ENCODE results near the gene NMRAL1.

Gene NMRAL1

GRCh38 chr16:4496305-4496704 lies 21.9 kb upstream of the NMRAL1 start:
- H4K20me1 ChIP-seq (ENCODE audit: insufficient read depth, low read length), result peaks cover 16% of the 10 kb centered on the region
- H3K79me2 ChIP-seq (ENCODE audit: low read length), result peaks cover 33% of the 10 kb centered on the region
- H3K27me3 ChIP-seq (ENCODE audit: low read depth, low read length), result no peaks in the 10 kb centered on the region
- peaks cover 9% of the 10 kb centered on the region for H3K36me3 ChIP-seq (replicated peaks; ENCODE audit: low read depth, low read length)
- H3K4me1 ChIP-seq (ENCODE audit: low read length), result no peaks in the 10 kb centered on the region
- H3K4me3 ChIP-seq (ENCODE audit: low read length), result no peak overlapping the region
- TF ChIP-seq CTCF (IDR thresholded peaks at IDR 0.05; ENCODE audit: low read depth, low read length) (no peak), EZH2phosphoT487 (IDR thresholded peaks at IDR 0.05; ENCODE audit: low read depth) (no peak)
- H3K27ac ChIP-seq (ENCODE audit: low read length), result no peak overlapping the region
- no peak overlapping the region for H3K4me2 ChIP-seq (ENCODE audit: low read length)
- H2AFZ ChIP-seq (ENCODE audit: low read depth, low read length), result no peak overlapping the region
- H3K9ac ChIP-seq (ENCODE audit: low read length), result no peak overlapping the region
- H3K9me3 ChIP-seq (ENCODE audit: insufficient read depth, low read length), result no peaks in the 10 kb centered on the region

GRCh38 chr16:4495766-4496165 lies 21.3 kb upstream of the NMRAL1 start:
- Histone ChIP-seq H2AFZ (ENCODE audit: low read depth, low read length) (no peak overlapping the region), H3K79me2 (ENCODE audit: low read length) (peaks cover 33% of the 10 kb centered on the region), H3K4me2 (ENCODE audit: low read length) (no peak overlapping the region), H3K4me1 (ENCODE audit: low read length) (no peaks in the 10 kb centered on the region), H3K27me3 (ENCODE audit: low read depth, low read length) (no peaks in the 10 kb centered on the region), H3K27ac (ENCODE audit: low read length) (no peak overlapping the region), H3K4me3 (ENCODE audit: low read length) (no peak overlapping the region), H4K20me1 (ENCODE audit: insufficient read depth, low read length) (peaks cover 17% of the 10 kb centered on the region), H3K9me3 (ENCODE audit: insufficient read depth, low read length) (no peaks in the 10 kb centered on the region), H3K9ac (ENCODE audit: low read length) (no peak overlapping the region), H3K36me3 (replicated peaks; ENCODE audit: low read depth, low read length) (peaks cover 9% of the 10 kb centered on the region)
- TF ChIP-seq EZH2phosphoT487 (IDR thresholded peaks at IDR 0.05; ENCODE audit: low read depth) (no peak), CTCF (IDR thresholded peaks at IDR 0.05; ENCODE audit: low read depth, low read length) (no peak)

- H3K27me3 ChIP-seq (ENCODE audit: low read depth, low read length), result no peaks in the 10 kb centered on the region
- H3K79me2 ChIP-seq (ENCODE audit: low read length), result peaks cover 33% of the 10 kb centered on the region
- no peak overlapping the region for H2AFZ ChIP-seq (ENCODE audit: low read depth, low read length)
- peaks cover 21% of the 10 kb centered on the region for H4K20me1 ChIP-seq (ENCODE audit: insufficient read depth, low read length)
- H3K9me3 ChIP-seq (ENCODE audit: insufficient read depth, low read length), result no peaks in the 10 kb centered on the region
- H3K4me1 ChIP-seq (ENCODE audit: low read length), result no peaks in the 10 kb centered on the region
- no peak overlapping the region for H3K4me3 ChIP-seq (ENCODE audit: low read length)
- H3K9ac ChIP-seq (ENCODE audit: low read length), result no peak overlapping the region
- TF ChIP-seq EZH2phosphoT487 (IDR thresholded peaks at IDR 0.05; ENCODE audit: low read depth), result no peak
- TF ChIP-seq CTCF (IDR thresholded peaks at IDR 0.05; ENCODE audit: low read depth, low read length), result no peak
- no peak overlapping the region for H3K4me2 ChIP-seq (ENCODE audit: low read length)
- no peak overlapping the region for H3K27ac ChIP-seq (ENCODE audit: low read length)
- peaks cover 9% of the 10 kb centered on the region for H3K36me3 ChIP-seq (replicated peaks; ENCODE audit: low read depth, low read length)
Observed at GRCh38 chr16:4494746-4495490, 20.5 kb upstream of the NMRAL1 start.

- H3K27me3 ChIP-seq (ENCODE audit: low read depth, low read length), result no peaks in the 10 kb centered on the region
- H3K9ac ChIP-seq (ENCODE audit: low read length), result no peak overlapping the region
- H2AFZ ChIP-seq (ENCODE audit: low read depth, low read length), result no peak overlapping the region
- H3K4me1 ChIP-seq (ENCODE audit: low read length), result no peaks in the 10 kb centered on the region
- H3K4me2 ChIP-seq (ENCODE audit: low read length), result no peak overlapping the region
- H3K27ac ChIP-seq (ENCODE audit: low read length), result no peak overlapping the region
- TF ChIP-seq EZH2phosphoT487 (IDR thresholded peaks at IDR 0.05; ENCODE audit: low read depth) (no peak), CTCF (IDR thresholded peaks at IDR 0.05; ENCODE audit: low read depth, low read length) (no peak)
- peaks cover 17% of the 10 kb centered on the region for H4K20me1 ChIP-seq (ENCODE audit: insufficient read depth, low read length)
- H3K9me3 ChIP-seq (ENCODE audit: insufficient read depth, low read length), result no peaks in the 10 kb centered on the region
- no peak overlapping the region for H3K4me3 ChIP-seq (ENCODE audit: low read length)
- H3K36me3 ChIP-seq (replicated peaks; ENCODE audit: low read depth, low read length), result peaks cover 3% of the 10 kb centered on the region
- peaks cover 15% of the 10 kb centered on the region for H3K79me2 ChIP-seq (ENCODE audit: low read length)
Observed at GRCh38 chr16:4491898-4492297, 17.5 kb upstream of the NMRAL1 start.

All from OCI-LY3 (cell line).